Suprapubic skin (tissue), 4 donors: Measurements from ENCODE around the gene KRTAP10-3. TPM values are rescaled to one million over a fixed set of nuclear protein-coding genes. Genes with fewer than 3 reads are reported as not detected.
"Not testable (repeated sequence)": the region's sequence is repeated elsewhere in the genome, so short reads cannot be mapped to it uniquely, and the experiment has no call there.

Experiments used
- DNase-seq, 2 donors: peaks; one replicate each; pipeline ENCODE4 v3.0.0-alpha.2; 2019; ENCODE audit warnings: low spot score in 2 of 2
- H3K27ac ChIP-seq: fragments of 200-600 bp; sonication (generic); one replicate; pipeline ENCODE4 v1.5.1; 2019
- H3K27me3 ChIP-seq: fragments of 200-600 bp; sonication (generic); one replicate; pipeline ENCODE4 v1.5.1; 2019
- H3K36me3 ChIP-seq: fragments of 200-600 bp; sonication (generic); one replicate; pipeline ENCODE4 v1.5.1; 2019
- H3K4me1 ChIP-seq: fragments of 200-600 bp; sonication (generic); one replicate; pipeline ENCODE4 v1.5.1; 2019
- H3K4me3 ChIP-seq: fragments of 200-600 bp; sonication (generic); one replicate; pipeline ENCODE4 v1.5.1; 2019; ENCODE audit warnings: mild to moderate bottlenecking
- H3K9me3 ChIP-seq: fragments of 200-600 bp; sonication (generic); one replicate; pipeline ENCODE4 v1.5.1; 2019
- EP300 ChIP-seq: sonication (generic); formaldehyde crosslinking; IDR thresholded peaks from one replicate; pipeline ENCODE4 v1.6.1; 2017; ENCODE audit warnings: antibody characterized with exemption
- POLR2A ChIP-seq, 2 donors: fragments of 450-650 bp; IDR thresholded peaks; one replicate each; pipeline ENCODE4 v1.6.1; 2017; ENCODE audit warnings: antibody characterized with exemption in 2 of 2, mild to moderate bottlenecking in 2 of 2, moderate library complexity in 2 of 2
- POLR2AphosphoS5 ChIP-seq, 3 donors: sonication (generic); formaldehyde crosslinking; IDR thresholded peaks; one replicate each; pipeline ENCODE4 v1.6.1; 2017; ENCODE audit warnings: antibody characterized with exemption in 3 of 3
- WGBS: methylation state at CpG from one replicate; pipeline ENCODE4 v1.1.5; 2018; 5-methylcytosine and 5-hydroxymethylcytosine counted together
- total RNA-seq, 4 donors: library from RNA; depleted of rRNA; stranded (reverse); fragments of >200 nt; gene quantifications; one replicate each; pipeline ENCODE4 v1.1.0, GENCODE V29; 2016
- TF ChIP-seq, protein P1 (sequence below), 2 donors: fragments of 200-600 bp in 1 of 2; fragments of 450-650 bp in 1 of 2; sonication (generic) in 1 of 2; IDR thresholded peaks; one replicate each; pipeline ENCODE4 v1.5.1; 2016 to 2019; ENCODE audit warnings: antibody characterized with exemption in 2 of 2, mild to moderate bottlenecking in 1 of 2, moderate library complexity in 1 of 2

Gene KRTAP10-3
- total RNA-seq, 4 donors from 2014 or later = 1.1 to 5.8 (median 3.3) TPM; not detected in 1

DNA sequence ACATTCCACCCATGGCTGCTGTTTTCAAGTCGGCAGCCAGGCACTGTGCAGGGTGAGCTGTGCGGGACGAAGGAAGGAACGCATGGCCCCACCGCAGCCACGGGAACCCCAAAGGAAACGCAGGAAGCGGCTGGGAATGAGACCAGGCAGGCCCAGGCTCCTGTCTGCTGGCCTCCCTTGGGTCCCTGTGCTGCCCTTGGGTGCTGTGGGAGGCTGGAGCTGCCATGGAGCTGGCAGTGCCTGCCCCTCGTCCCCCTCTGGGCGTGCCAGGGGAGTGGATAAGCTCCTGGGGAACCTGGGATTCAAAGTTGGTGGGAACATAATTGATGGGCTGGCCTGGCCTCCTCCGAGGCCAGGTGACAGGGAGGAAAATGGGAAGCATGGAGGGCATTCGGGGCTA lies 9.7 kb upstream of the KRTAP10-3 start:
- 88% methylated on average over 5 of the region's 12 CpGs for WGBS
- DNase-seq = no peak
- H3K36me3 ChIP-seq = no peaks in the 10 kb centered on the region
- peaks cover 21% of the 10 kb centered on the region for H3K27me3 ChIP-seq
- no peak overlapping the region for H3K4me3 ChIP-seq
- no peak overlapping the region for H3K27ac ChIP-seq
- TF ChIP-seq POLR2A (IDR thresholded peaks at IDR 0.05) (no peak), EP300 (no peak), POLR2AphosphoS5 (IDR thresholded peaks at IDR 0.05) (no peak)
- TF ChIP-seq, protein P1, sequence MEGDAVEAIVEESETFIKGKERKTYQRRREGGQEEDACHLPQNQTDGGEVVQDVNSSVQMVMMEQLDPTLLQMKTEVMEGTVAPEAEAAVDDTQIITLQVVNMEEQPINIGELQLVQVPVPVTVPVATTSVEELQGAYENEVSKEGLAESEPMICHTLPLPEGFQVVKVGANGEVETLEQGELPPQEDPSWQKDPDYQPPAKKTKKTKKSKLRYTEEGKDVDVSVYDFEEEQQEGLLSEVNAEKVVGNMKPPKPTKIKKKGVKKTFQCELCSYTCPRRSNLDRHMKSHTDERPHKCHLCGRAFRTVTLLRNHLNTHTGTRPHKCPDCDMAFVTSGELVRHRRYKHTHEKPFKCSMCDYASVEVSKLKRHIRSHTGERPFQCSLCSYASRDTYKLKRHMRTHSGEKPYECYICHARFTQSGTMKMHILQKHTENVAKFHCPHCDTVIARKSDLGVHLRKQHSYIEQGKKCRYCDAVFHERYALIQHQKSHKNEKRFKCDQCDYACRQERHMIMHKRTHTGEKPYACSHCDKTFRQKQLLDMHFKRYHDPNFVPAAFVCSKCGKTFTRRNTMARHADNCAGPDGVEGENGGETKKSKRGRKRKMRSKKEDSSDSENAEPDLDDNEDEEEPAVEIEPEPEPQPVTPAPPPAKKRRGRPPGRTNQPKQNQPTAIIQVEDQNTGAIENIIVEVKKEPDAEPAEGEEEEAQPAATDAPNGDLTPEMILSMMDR (IDR thresholded peaks at IDR 0.05) = no peak
- no peaks in the 10 kb centered on the region for H3K4me1 ChIP-seq
- H3K9me3 ChIP-seq = no peaks in the 10 kb centered on the region

DNA sequence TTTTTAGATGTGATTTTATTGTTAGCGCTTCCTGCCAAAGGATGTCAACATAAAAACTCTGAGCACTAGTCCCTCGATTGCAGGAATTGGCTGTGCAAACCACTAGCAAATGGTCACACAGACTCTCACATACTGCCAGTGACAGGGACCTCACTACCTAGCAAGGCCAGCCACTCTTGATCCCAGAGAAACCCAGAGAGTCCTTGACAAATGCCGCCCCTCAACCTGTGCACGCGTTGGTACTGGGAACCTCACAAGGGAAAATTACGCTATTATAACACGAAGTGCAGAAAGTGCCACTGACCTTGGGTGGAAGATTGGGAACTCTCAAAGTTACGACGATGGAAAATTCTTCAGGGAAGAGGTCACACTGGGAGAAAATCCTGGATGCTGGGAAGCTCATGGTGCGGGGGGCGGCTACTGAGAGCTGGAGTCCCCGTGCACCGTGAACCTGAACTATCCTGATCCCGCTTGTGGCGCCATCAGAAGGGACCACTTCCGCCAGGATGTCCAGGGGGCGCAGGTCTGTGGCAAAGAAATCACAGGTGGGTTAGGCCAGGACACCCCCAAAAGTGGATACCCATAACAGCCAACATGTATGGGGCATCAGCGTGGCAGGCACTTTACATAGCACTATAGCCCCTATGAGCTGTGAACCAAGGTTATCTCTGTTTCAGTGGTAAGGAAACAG lies 9.0 kb upstream of the KRTAP10-3 start:
- no peak overlapping the region for H3K4me3 ChIP-seq
- H3K9me3 ChIP-seq = no peaks in the 10 kb centered on the region
- no peaks in the 10 kb centered on the region for H3K36me3 ChIP-seq
- H3K27me3 ChIP-seq = peaks cover 18% of the 10 kb centered on the region
- H3K27ac ChIP-seq = no peak overlapping the region
- no peak for DNase-seq
- WGBS = 92% methylated on average over 18 of the region's 18 CpGs
- no peak for TF ChIP-seq POLR2AphosphoS5 (IDR thresholded peaks at IDR 0.05)
- no peaks in the 10 kb centered on the region for H3K4me1 ChIP-seq

DNA sequence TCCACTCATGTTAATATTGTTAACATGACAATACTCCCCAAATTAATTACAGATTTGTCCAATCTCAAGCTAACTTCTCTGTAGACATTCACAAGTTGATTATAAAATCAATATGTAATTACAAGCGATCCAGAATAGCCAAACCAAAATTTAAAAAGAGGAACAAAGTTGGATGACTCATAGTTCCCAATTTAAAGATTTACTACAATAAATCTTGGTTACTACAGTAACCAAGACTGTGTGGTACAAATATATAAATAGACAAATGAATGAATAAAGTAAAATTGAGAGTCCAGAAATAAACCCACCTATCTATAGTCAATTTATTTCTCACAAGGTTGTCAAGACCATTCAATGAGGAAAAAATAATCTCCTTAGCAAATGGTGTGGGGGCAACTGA lies 7.8 kb upstream of the KRTAP10-3 start:
- no peak overlapping the region for H3K4me3 ChIP-seq
- no peak for TF ChIP-seq POLR2A (IDR thresholded peaks at IDR 0.05)
- no peak for DNase-seq
- 54% methylated on average over 1 of the region's 1 CpG for WGBS
- H3K27me3 ChIP-seq = peaks cover 18% of the 10 kb centered on the region
- no peaks in the 10 kb centered on the region for H3K9me3 ChIP-seq
- H3K27ac ChIP-seq = no peak overlapping the region
- H3K36me3 ChIP-seq = no peaks in the 10 kb centered on the region
- no peaks in the 10 kb centered on the region for H3K4me1 ChIP-seq

DNA sequence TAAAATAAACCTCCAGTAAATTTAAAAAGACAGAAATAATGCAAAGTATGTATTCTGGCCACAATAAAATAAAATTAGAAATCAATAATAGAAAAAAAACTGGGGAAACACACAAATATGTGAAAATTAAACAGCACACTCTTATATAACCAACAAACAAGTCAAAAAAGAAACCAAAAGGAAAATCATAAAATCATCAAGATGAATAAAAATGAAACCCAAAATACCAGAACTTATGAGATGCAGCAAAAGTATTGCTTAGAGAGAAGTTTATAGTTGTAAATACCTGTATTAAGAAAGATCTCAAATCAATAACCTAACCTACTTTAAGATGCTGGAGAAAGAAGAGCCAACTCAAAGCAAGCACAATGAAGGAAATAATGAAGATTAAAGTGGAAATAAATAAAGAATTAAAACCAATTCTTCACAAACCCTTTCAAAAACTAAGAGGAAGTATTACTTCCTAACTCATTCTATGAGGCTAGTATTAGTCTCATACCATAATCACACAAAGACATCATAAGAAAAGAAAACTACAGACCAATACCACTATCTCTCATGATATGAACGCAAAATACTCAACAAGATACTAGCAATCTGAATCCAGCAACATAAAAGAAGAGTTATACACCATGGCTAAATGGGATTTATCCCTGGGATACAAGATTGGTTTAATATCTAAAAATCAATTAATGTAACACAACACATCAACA lies 6.4 kb upstream of the KRTAP10-3 start:
- Histone ChIP-seq H3K36me3 (no peaks in the 10 kb centered on the region), H3K4me1 (no peaks in the 10 kb centered on the region), H3K27me3 (peaks cover 18% of the 10 kb centered on the region), H3K27ac (no peak overlapping the region), H3K9me3 (no peaks in the 10 kb centered on the region), H3K4me3 (no peak overlapping the region)
- DNase-seq = no peak
- no peak for TF ChIP-seq EP300
- TF ChIP-seq, protein P1 (IDR thresholded peaks at IDR 0.05) = no peak
- no peak for TF ChIP-seq POLR2A (IDR thresholded peaks at IDR 0.05)
- no peak for TF ChIP-seq POLR2AphosphoS5 (IDR thresholded peaks at IDR 0.05)
- 97% methylated on average over 1 of the region's 1 CpG for WGBS

DNA sequence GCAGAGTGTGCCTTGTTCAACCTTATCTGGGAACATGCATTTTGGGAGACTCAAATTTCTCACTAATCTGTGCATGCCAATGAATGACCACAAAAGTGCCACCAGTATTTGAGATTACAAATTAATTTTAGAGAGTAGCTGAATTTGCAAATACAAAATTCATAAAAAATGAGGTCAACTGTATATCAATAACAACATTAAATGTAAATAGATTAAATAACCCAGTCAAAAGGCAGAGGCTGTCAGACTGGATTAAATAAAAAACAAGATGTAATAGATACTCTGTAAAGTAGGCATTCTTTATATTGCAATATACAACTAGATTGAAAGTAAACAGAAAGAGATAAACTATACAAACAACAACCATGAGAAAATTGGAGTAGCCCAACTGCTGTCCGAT lies 5.5 kb upstream of the KRTAP10-3 start:
- no peak for DNase-seq
- WGBS = 95% methylated on average over 1 of the region's 1 CpG
- Histone ChIP-seq H3K27me3 (peaks cover 11% of the 10 kb centered on the region), H3K9me3 (no peaks in the 10 kb centered on the region), H3K4me1 (no peaks in the 10 kb centered on the region), H3K27ac (no peak overlapping the region), H3K36me3 (no peaks in the 10 kb centered on the region), H3K4me3 (no peak overlapping the region)
- TF ChIP-seq, protein P1 (IDR thresholded peaks at IDR 0.05) = no peak
- no peak for TF ChIP-seq POLR2A (IDR thresholded peaks at IDR 0.05)
- no peak for TF ChIP-seq EP300
- no peak for TF ChIP-seq POLR2AphosphoS5 (IDR thresholded peaks at IDR 0.05)

DNA sequence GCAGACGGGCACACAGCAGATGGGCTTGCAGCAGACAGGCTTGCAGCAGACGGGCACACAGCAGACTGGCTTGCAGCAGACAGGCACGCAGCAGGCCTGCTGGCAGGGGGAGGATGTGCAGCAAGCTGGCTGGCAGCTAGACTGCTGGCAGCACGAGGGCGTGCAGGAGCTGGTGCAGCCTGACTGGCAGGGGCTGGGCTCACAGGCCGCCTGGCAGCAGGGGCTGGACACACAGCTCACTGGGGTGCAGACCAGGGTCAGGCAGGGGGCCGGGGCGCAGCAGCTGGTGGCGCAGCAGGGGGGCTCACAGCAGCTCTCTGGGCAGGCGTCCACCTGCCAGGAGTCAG lies 293 bp downstream of the KRTAP10-3 start:
- WGBS = 71% methylated on average over 7 of the region's 10 CpGs
- not testable (repeated sequence) for H3K4me3 ChIP-seq, H3K27ac ChIP-seq, H3K4me1 ChIP-seq, DNase-seq, H3K9me3 ChIP-seq, H3K36me3 ChIP-seq
- H3K27me3 ChIP-seq = peaks cover 38% of the 10 kb centered on the region
